ENCODE measurements around the gene CABLES1. TPM values are rescaled to one million over a fixed set of nuclear protein-coding genes. Genes with fewer than 3 reads are reported as not detected.

The CABLES1 gene
- total RNA-seq, 1 experiment from 2014 or later = 11.8 TPM

DNA sequence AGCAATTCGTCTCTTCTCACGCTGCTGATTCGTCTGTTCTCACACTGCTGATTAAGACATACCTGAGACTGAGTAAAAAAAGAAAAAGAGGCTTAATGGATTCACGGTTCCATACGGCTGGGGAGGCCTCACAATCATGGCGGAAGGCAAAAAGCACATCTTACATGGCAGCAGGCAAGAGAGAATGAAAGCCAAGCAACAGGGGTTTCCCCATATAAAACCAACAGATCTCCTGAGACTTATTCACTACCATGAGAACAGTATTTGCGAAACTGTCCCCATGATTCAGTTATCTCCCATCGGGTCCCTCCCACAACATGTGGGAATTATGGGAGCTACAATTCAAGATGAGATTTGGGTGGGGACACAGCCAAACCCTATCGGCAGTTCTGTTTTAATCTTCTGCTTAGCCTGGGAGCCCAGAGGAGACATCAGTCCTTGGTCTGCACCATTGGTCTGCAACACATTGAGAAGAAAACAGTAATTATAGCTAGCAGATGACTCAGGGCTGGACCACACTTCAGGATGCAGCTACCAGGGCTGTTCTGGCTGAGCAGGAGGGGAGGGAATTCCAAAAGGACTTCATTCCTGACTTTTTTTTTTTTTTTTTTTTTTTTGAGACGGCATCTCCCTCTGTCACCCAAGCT, 69.4 kb downstream of the CABLES1 start:
- Histone ChIP-seq H3K9me3 (ENCODE audit: insufficient read depth, low read depth) (no peaks in the 10 kb centered on the region), H3K4me2 (no peak overlapping the region), H3K9me2 (ENCODE audit: insufficient read depth) (no peaks in the 10 kb centered on the region), H3K79me2 (ENCODE audit: low read depth) (no peaks in the 10 kb centered on the region), H3K4me1 (replicated peaks; ENCODE audit: insufficient read depth) (no peaks in the 10 kb centered on the region), H3F3A (ENCODE audit: insufficient read depth, low read depth) (no peaks in the 10 kb centered on the region), H3K27me3 (ENCODE audit: insufficient read depth, low read depth) (no peaks in the 10 kb centered on the region), H4K20me1 (ENCODE audit: insufficient read depth) (no peaks in the 10 kb centered on the region), H3K36me3 (ENCODE audit: low read depth) (no peaks in the 10 kb centered on the region), H2AFZ (no peak overlapping the region), H3K27ac (no peak overlapping the region), H3K4me3 (no peak overlapping the region)
- BruUV-seq (replicated peaks) = no TSS peak
- POLR2A ChIA-PET (ENCODE audit: unreplicated experiment) = no interaction called here
- no peak for DNase-seq
- TF ChIP-seq EZH2 (IDR thresholded peaks at IDR 0.05; ENCODE audit: low read depth) = no peak
- TF ChIP-seq, protein P1, sequence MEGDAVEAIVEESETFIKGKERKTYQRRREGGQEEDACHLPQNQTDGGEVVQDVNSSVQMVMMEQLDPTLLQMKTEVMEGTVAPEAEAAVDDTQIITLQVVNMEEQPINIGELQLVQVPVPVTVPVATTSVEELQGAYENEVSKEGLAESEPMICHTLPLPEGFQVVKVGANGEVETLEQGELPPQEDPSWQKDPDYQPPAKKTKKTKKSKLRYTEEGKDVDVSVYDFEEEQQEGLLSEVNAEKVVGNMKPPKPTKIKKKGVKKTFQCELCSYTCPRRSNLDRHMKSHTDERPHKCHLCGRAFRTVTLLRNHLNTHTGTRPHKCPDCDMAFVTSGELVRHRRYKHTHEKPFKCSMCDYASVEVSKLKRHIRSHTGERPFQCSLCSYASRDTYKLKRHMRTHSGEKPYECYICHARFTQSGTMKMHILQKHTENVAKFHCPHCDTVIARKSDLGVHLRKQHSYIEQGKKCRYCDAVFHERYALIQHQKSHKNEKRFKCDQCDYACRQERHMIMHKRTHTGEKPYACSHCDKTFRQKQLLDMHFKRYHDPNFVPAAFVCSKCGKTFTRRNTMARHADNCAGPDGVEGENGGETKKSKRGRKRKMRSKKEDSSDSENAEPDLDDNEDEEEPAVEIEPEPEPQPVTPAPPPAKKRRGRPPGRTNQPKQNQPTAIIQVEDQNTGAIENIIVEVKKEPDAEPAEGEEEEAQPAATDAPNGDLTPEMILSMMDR (conservative IDR thresholded peaks at IDR 0.05) = no peak
- intact Hi-C loops (cut with micrococcal nuclease; ENCODE audit: unreplicated experiment) = no loop called here
- CTCF ChIA-PET = no interaction called here

DNA sequence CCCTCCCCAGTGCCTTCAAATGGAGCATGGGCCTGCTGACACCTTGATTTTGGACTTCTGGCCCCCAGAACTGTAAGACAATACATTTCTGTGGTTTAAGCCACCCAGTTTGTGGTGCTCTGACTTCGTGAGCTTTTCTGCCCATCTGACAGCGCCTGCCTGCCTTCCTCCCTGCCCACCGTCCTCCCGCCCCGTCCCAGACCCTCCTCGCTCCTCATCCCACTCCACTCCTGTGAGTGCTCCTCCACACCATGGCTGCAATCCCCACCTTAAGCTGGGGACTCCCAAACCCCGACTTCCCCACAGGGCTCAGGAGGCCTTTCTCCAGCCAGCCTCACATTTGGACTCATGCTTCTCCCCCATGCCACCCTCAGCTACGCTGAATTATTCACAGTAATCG, 70.7 kb downstream of the CABLES1 start:
- H3K79me2 ChIP-seq (ENCODE audit: low read depth) = no peaks in the 10 kb centered on the region
- H3K4me2 ChIP-seq = no peak overlapping the region
- BruUV-seq (replicated peaks) = no TSS peak
- no peaks in the 10 kb centered on the region for H3K4me1 ChIP-seq (replicated peaks; ENCODE audit: insufficient read depth)
- intact Hi-C loops (cut with micrococcal nuclease; ENCODE audit: unreplicated experiment) = no loop called here
- no peaks in the 10 kb centered on the region for H3F3A ChIP-seq (ENCODE audit: insufficient read depth, low read depth)
- POLR2A ChIA-PET (ENCODE audit: unreplicated experiment) = no interaction called here
- H4K20me1 ChIP-seq (ENCODE audit: insufficient read depth) = no peaks in the 10 kb centered on the region
- TF ChIP-seq EZH2 (IDR thresholded peaks at IDR 0.05; ENCODE audit: low read depth) = no peak
- TF ChIP-seq, protein P1 (conservative IDR thresholded peaks at IDR 0.05) = no peak
- H3K4me3 ChIP-seq = no peak overlapping the region
- H3K9me3 ChIP-seq (ENCODE audit: insufficient read depth, low read depth) = no peaks in the 10 kb centered on the region
- H3K36me3 ChIP-seq (ENCODE audit: low read depth) = no peaks in the 10 kb centered on the region
- no peaks in the 10 kb centered on the region for H3K9me2 ChIP-seq (ENCODE audit: insufficient read depth)
- H3K27me3 ChIP-seq (ENCODE audit: insufficient read depth, low read depth) = no peaks in the 10 kb centered on the region
- no peak overlapping the region for H3K27ac ChIP-seq
- no peak overlapping the region for H2AFZ ChIP-seq
- CTCF ChIA-PET = no interaction called here
- no peak for DNase-seq

DNA sequence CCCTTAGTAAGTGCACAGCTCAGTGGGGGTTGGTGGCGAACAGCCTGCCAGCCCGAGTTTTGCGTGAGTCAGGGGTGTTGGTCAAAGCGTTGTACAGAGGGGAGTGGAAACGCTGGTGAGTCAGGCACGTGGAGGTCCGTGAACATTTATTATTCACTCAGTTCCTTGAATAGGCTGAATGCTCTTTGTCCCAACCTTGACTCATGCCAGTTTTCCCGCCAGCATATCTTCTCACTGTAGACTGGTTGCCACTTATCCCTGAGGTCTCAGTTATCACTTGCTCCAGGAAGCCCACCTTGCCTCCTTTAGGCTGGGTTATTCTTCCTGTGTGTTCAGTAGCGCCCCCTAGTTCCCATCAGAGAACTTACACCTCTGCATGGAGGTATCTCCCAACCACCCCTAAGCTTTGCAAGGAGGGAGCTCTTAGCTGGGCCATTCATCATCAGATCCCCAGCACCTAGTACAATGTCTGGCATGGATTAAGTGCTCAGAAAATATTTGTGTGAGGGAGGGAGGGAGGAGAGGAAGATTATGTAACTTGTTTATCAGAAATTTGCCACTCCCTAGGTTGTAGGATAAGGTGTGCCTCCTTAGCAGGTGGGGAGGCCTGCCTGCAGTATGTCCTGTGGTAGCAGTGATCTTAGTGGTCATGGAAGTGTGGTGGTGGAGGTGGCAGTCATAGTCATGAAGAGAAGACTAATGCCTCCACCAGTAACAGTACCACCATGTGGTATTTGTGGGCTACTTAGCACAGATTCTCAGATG, 72.1 kb downstream of the CABLES1 start:
- H4K20me1 ChIP-seq (ENCODE audit: insufficient read depth) = no peaks in the 10 kb centered on the region
- ChIA-PET POLR2A (ENCODE audit: unreplicated experiment) (no interaction called here), CTCF (interaction anchor here (0.6 kb wide), 1 partner anchor 273 kb away, joined by 3 read pairs; no protein-coding TSS in a partner anchor)
- H3K4me1 ChIP-seq (replicated peaks; ENCODE audit: insufficient read depth) = no peaks in the 10 kb centered on the region
- H3K9me2 ChIP-seq (ENCODE audit: insufficient read depth) = no peaks in the 10 kb centered on the region
- no peak overlapping the region for H2AFZ ChIP-seq
- TF ChIP-seq, protein P1 (conservative IDR thresholded peaks at IDR 0.05) = no peak; the same call in 1 of the 2 replicates
- TF ChIP-seq EZH2 (IDR thresholded peaks at IDR 0.05; ENCODE audit: low read depth) = no peak
- DNase-seq = no peak
- H3K4me2 ChIP-seq = no peak overlapping the region
- intact Hi-C loops (cut with micrococcal nuclease; ENCODE audit: unreplicated experiment) = no loop called here
- no peaks in the 10 kb centered on the region for H3F3A ChIP-seq (ENCODE audit: insufficient read depth, low read depth)
- no peak overlapping the region for H3K4me3 ChIP-seq
- no peaks in the 10 kb centered on the region for H3K9me3 ChIP-seq (ENCODE audit: insufficient read depth, low read depth)
- no TSS peak for BruUV-seq (replicated peaks)
- no peaks in the 10 kb centered on the region for H3K36me3 ChIP-seq (ENCODE audit: low read depth)
- no peak overlapping the region for H3K27ac ChIP-seq
- H3K79me2 ChIP-seq (ENCODE audit: low read depth) = no peaks in the 10 kb centered on the region
- H3K27me3 ChIP-seq (ENCODE audit: insufficient read depth, low read depth) = no peaks in the 10 kb centered on the region
